Measurements from ENCODE around the gene GDPD5.

GRCh38 chr11:75504501-75504900 is 21.2 kb downstream of the GDPD5 start:
- TF ChIP-seq GATA2 (IDR thresholded peaks at IDR 0.05; ENCODE audit: low read depth, low read length) (no peak), GATA3 (IDR thresholded peaks at IDR 0.05; ENCODE audit: low read depth, low read length) (no peak)

Data from SH-SY5Y (cell line).